Vagina (tissue), 2 donors: ENCODE data around the gene SLBP.

Experiments used
- CTCF ChIP-seq, 3 experiments: fragments of 450-650 bp in 2 of 3; fragments of 200-600 bp in 1 of 3; sonication (generic) in 1 of 3; IDR thresholded peaks; one replicate each; pipeline ENCODE4 v1.5.1; 2017 to 2019; ENCODE audit warnings: antibody characterized with exemption in 3 of 3, mild to moderate bottlenecking in 2 of 3, moderate library complexity in 2 of 3
- POLR2A ChIP-seq, 2 donors: fragments of 450-650 bp; IDR thresholded peaks; one replicate each; pipeline ENCODE4 v1.6.1; 2017; ENCODE audit warnings: antibody characterized with exemption in 2 of 2, mild to moderate bottlenecking in 2 of 2, moderate library complexity in 2 of 2
- POLR2AphosphoS5 ChIP-seq, 2 donors: sonication (generic); formaldehyde crosslinking; IDR thresholded peaks; one replicate each; pipeline ENCODE4 v1.9.0; 2017; ENCODE audit warnings: antibody characterized with exemption in 2 of 2, mild to moderate bottlenecking in 2 of 2, low read depth in 1 of 2; ENCODE audit not compliant: insufficient read depth in 1 of 2

GRCh38 chr4:1705732-1706131 is 6.4 kb downstream of the SLBP start:
- TF ChIP-seq POLR2AphosphoS5 (IDR thresholded peaks at IDR 0.05; ENCODE audit: insufficient read depth in 1 of 2, low read depth in 1 of 2) (no peak), POLR2A (IDR thresholded peaks at IDR 0.05) (no peak), CTCF (IDR thresholded peaks at IDR 0.05) (no peak)
